ENCODE results near the gene CAMTA1.

CAMTA1 gene

DNA sequence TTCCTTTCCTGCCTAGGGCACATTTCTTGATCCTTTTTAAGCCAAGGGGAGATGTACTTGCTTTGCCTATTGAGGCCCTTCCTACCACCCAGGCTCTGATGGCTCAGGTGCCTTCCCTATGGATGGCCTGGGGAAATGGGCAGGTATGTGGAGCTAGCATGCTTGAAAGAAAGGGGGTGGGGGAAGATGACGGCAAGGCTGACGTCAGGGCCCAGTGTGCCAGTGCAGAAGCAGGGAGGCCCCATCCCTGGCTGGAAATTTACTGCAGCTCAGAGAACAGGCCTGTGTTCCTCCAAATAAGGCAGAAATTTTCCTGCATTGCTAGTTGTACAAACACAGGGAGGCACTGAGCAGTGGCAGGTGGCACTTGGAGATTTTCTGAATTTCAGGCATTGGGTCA lies 532.6 kb downstream of the CAMTA1 start:
- TF ChIP-seq, protein P1, sequence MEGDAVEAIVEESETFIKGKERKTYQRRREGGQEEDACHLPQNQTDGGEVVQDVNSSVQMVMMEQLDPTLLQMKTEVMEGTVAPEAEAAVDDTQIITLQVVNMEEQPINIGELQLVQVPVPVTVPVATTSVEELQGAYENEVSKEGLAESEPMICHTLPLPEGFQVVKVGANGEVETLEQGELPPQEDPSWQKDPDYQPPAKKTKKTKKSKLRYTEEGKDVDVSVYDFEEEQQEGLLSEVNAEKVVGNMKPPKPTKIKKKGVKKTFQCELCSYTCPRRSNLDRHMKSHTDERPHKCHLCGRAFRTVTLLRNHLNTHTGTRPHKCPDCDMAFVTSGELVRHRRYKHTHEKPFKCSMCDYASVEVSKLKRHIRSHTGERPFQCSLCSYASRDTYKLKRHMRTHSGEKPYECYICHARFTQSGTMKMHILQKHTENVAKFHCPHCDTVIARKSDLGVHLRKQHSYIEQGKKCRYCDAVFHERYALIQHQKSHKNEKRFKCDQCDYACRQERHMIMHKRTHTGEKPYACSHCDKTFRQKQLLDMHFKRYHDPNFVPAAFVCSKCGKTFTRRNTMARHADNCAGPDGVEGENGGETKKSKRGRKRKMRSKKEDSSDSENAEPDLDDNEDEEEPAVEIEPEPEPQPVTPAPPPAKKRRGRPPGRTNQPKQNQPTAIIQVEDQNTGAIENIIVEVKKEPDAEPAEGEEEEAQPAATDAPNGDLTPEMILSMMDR (IDR thresholded peaks at IDR 0.05; ENCODE audit: low read depth, low read length, missing control alignments): no peak
- no peak overlapping the region for H3K4me3 ChIP-seq (ENCODE audit: low read depth, low read length)
- no peak for DNase-seq (ENCODE audit: low read depth)

DNA sequence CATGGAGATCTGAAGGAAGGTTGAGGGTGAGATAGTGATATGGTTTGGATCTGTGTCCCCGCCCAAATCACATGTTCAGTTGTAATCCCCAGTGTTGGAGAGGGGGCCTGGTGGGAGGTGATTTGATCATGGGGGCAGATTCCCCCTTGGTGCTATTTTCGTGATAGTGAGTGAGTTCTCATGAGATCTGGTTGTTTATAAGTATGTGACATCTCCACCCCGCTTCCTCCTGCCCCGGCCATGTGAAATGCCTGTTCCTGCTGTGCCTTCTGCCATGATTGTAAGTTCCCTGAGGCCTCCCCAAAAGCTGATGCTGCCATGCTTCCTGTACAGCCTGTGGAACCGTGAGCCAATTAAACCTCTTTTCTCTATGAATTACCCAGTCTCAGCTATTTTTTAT lies 533.9 kb downstream of the CAMTA1 start:
- no peak overlapping the region for H3K4me3 ChIP-seq (ENCODE audit: low read depth, low read length)
- TF ChIP-seq, protein P1 (IDR thresholded peaks at IDR 0.05; ENCODE audit: low read depth, low read length, missing control alignments): no peak
- DNase-seq (ENCODE audit: low read depth): no peak

DNA sequence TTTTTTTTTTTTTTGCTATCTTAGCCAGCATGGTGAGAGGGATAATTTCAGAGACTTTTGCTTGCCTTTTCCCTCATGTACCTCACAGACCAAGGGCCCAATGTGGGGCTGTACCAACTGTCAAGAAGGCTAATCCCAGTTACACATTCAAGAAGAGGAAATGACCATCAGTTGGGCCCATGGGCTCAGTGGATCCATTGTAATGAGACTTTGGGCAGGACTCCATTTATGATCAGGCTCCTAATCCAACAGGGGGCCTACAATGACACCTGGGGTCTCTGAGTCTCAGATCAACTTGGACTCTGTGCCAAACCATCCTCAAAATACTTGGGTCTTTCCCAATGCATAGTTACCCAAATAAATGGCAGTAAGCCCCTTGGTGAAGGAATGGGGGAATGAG lies 535.4 kb downstream of the CAMTA1 start:
- TF ChIP-seq, protein P1 (IDR thresholded peaks at IDR 0.05; ENCODE audit: low read depth, low read length, missing control alignments): no peak

DNA sequence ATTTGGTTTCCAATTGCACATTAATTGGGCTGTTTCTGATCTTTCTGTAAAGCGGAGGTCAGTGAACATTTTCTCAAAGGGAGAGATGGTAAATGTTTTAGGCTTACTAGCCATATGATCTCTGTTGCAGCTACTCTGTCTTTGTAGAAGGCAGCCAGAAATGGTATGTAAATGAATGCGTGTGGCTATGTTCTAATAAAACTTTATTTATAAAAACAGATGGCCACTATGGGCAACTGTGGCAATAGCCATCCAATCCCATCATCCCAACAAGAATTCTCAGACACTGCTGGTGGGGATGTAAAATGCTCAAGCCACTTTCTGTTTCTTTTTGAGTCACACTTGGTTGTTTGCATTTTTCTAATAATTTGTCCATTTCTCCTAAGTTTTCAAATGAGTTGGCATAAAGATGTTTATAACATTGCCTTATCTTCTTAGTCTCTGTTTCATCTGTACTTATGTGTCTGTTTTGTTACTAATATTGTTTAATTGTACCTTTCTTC lies 537.1 kb downstream of the CAMTA1 start:
- DNase-seq (ENCODE audit: low read depth): no peak
- no peak overlapping the region for H3K4me3 ChIP-seq (ENCODE audit: low read depth, low read length)
- TF ChIP-seq, protein P1 (IDR thresholded peaks at IDR 0.05; ENCODE audit: low read depth, low read length, missing control alignments): no peak

More for the DNA sequence above, 535.4 kb downstream of the CAMTA1 start:
- H3K4me3 ChIP-seq (ENCODE audit: low read depth, low read length): no peak overlapping the region
- DNase-seq (ENCODE audit: low read depth): no peak

DNA sequence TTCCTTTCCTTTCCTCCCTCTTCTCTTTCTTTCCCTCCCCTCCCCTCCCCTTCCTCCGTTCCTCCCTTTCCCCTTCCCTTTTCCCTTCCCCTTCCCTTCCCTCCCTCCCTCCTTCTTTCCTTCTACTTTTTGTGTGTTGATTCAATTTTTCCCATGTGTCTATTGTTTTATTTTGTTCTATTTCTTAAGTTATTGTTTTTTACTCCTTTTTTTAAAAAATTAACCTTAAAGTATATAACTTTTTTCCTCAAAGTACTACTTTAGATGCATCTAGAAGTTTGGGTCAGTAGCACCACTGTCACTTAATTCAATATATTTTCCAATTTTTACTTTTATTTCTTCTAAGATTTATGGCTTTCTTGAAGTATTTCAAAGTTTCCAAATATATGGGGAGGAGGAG lies 537.7 kb downstream of the CAMTA1 start:
- TF ChIP-seq, protein P1 (IDR thresholded peaks at IDR 0.05; ENCODE audit: low read depth, low read length, missing control alignments): no peak
- no peak for DNase-seq (ENCODE audit: low read depth)
- no peak overlapping the region for H3K4me3 ChIP-seq (ENCODE audit: low read depth, low read length)

DNA sequence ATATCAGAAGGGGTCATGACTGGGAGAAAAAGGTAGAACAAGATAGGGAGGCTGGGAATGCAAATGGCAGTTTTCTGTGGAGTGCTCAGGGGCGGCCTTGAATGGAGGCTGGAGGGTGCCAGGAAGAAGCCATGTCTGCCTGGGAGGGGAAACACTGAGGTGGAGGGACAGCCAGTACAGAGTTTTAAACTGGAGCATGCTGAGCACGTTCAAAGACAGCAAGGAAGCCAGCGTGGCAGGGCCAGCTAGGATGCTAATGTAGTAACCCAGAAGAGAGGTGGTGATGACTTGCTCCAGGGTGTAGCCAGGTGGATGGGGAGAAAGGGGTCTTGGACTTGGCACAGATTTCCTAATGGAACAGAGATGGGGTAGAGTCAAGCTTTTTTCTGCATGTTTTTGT lies 540.0 kb downstream of the CAMTA1 start:
- TF ChIP-seq, protein P1 (IDR thresholded peaks at IDR 0.05; ENCODE audit: low read depth, low read length, missing control alignments): no peak
- no peak for DNase-seq (ENCODE audit: low read depth)
- no peak overlapping the region for H3K4me3 ChIP-seq (ENCODE audit: low read depth, low read length)

DNA sequence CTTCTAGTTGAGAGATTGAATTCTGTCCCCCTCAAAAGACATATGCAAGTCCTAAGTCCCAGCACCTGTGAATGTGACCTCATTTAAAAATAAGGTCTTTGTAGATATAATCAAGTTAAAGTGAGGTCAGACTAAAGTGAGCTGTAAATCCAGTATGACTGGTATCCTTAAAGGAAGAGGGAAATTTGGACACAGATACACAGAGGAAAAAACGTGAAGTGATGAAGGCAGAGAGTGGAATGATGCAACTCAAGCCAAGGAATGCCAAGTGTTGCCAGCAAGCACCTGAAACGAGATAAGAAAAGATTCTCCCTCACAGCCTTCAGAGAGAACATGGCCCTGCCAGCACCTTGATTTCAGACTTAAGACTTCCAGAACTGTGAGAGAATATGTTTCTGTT lies 541.1 kb downstream of the CAMTA1 start:
- no peak overlapping the region for H3K4me3 ChIP-seq (ENCODE audit: low read depth, low read length)
- TF ChIP-seq, protein P1 (IDR thresholded peaks at IDR 0.05; ENCODE audit: low read depth, low read length, missing control alignments): no peak
- DNase-seq (ENCODE audit: low read depth): no peak

Measured in GM12864 (cell line).